ENCODE measurements around the gene DMKN. TPM values are rescaled to one million over a fixed set of nuclear protein-coding genes. Genes with fewer than 3 reads are reported as not detected.

DMKN gene
- polyA plus RNA-seq, 1 donor from 2014 or later = 1.1 TPM

GRCh38 chr19:35521124-35521743 is 7.8 kb upstream of the DMKN start:
- Mint-ChIP-seq H3K4me3 (no peak overlapping the region), H3K9me3 (peaks cover 0 to 5% (median 0%) of the 10 kb centered on the region in 3 donors), H3K27ac (no peak overlapping the region), H3K4me1 (no peaks in the 10 kb centered on the region), H3K36me3 (peaks cover 4% of the 10 kb centered on the region), H3K27me3 (peaks cover 8% of the 10 kb centered on the region)

DNA sequence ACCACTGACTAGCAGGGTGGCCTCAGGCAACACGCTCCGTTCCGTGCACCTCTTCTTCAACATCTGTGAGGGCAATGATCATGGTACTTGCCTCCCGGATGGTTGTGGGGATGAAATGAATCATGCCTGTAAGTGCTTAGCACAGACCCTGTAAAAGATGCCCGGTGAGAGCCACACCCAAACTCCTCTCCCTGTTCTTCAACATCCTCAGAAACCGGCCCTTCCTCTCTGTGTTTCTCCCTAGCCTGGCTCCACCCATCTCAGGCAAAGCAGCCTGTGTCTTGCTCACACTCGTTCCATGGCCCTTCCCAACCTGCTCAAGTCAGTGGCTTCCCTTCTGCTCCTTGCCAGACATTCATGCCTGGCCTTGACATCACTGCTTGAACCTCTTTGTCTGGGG is 5.8 kb upstream of the DMKN start:
- Mint-ChIP-seq H3K4me3 (no peak overlapping the region), H3K27ac (no peak overlapping the region), H3K36me3 (peaks cover 4% of the 10 kb centered on the region), H3K27me3 (peaks cover 7% of the 10 kb centered on the region), H3K9me3 (peaks cover 0 to 5% (median 0%) of the 10 kb centered on the region in 3 donors), H3K4me1 (no peaks in the 10 kb centered on the region)

- peak overlapping the region in 1 of 4 donors; percentile 32 for H3K4me3 Mint-ChIP-seq
- H3K27me3 Mint-ChIP-seq = peaks cover 7% of the 10 kb centered on the region
- H3K4me1 Mint-ChIP-seq = no peaks in the 10 kb centered on the region
- peaks cover 0 to 5% (median 0%) of the 10 kb centered on the region in 3 donors for H3K9me3 Mint-ChIP-seq
- H3K27ac Mint-ChIP-seq = no peak overlapping the region
- H3K36me3 Mint-ChIP-seq = peaks cover 4% of the 10 kb centered on the region
Observed at GRCh38 chr19:35518313-35518712, 4.9 kb upstream of the DMKN start.

DNA sequence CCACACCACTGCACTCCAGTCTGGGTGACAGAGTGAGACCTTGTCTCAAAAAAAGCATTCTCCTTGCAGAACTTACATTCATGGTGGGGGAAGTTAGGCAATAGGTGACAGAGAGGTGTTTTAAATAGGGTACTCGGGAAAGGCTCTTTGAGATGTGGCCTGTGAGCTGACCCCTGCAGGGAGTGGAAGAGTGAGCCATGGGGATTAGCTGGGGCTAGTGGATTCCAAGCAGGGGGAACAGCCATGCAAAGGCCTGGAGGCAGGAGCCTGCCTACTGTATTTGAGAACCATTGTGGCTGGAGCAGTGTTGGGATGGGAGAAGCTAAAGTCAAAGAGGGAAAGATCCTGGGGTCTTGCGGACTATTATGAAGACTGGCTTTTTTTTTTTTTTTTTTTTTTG is 3.9 kb upstream of the DMKN start:
- Mint-ChIP-seq H3K27ac (peak overlapping the region in 1 of 3 donors; percentile 13), H3K4me1 (no peaks in the 10 kb centered on the region), H3K4me3 (no peak overlapping the region), H3K27me3 (peaks cover 7% of the 10 kb centered on the region), H3K36me3 (peaks cover 4% of the 10 kb centered on the region), H3K9me3 (peaks cover 0 to 5% (median 0%) of the 10 kb centered on the region in 3 donors)

GRCh38 chr19:35516310-35516709 is 2.9 kb upstream of the DMKN start:
- Mint-ChIP-seq H3K4me3 (no peak overlapping the region), H3K4me1 (no peaks in the 10 kb centered on the region), H3K27ac (no peak overlapping the region), H3K9me3 (peaks cover 0 to 5% (median 0%) of the 10 kb centered on the region in 3 donors), H3K27me3 (peaks cover 9% of the 10 kb centered on the region), H3K36me3 (peaks cover 4% of the 10 kb centered on the region)

DNA sequence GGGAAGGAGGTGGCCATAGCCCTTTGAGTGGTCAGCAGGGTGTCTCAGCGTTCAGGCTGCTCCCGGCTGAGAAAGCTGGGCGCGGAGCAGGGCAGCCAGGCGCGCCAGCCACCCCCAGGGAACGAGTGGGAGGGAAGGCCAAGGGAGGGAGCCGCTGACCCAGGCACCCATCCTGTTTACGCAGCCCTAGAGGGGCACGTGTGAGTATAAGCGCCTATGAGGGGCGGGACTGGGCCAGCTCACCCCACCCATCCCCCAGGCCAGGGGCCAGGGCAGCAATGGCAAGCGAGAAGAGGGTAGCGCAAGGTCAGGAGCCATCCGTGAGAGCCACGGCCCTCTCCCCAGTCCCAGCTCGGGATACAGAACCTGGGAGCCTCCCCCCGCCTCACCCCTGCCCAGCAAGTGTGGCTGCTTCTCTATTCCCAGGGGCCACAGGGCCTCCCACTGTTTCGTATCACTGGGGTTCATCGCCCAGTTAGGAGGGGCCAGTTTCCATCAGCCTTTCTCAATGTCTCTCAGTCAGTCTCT is 897 bp upstream of the DMKN start:
- Mint-ChIP-seq H3K4me1 (peaks cover 3 to 8% (median 3%) of the 10 kb centered on the region in 3 donors), H3K4me3 (no peak overlapping the region), H3K36me3 (peaks cover 2% of the 10 kb centered on the region), H3K9me3 (peaks cover 0 to 2% (median 0%) of the 10 kb centered on the region in 3 donors), H3K27me3 (peaks cover 15% of the 10 kb centered on the region), H3K27ac (no peak overlapping the region)

DNA sequence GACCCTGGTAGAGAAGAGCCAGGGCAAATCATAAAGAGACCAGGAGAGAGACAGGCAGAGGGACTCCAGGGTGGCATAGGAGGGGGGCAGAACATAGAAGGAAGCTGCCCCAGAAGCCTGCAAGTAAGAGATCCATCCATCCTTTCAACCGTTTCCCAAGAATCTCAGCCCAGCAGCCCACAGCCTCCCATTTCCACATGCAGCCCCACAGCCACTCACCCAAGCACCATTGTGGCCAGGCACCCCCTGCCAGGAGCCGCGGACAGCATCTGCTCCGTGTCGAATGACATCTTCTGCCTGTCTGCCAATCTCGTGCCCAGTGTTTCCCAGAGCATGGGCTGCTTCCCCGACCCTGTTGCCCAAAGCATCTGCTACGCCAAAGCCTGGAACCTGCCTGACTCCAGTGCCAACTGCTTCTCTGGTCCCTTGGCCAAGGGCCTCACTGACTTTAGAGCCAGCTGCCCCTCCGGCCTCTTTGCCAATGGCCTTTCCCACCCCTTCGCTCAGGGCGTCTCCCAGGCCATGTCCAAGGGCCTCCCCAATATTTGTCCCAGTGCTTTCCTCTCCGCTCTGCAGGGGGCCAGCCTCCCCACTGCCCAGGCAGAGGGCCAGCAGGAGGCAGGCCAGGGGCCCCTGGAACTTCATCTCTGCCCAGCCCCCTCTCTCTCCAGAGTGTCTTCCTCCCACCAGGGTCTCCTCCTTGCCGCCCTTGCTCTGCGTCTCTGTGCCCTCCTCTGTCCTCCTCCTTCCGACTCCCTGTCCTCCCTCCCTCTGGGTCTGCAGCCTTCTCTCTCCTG is 420 bp downstream of the DMKN start:
- H3K4me1 Mint-ChIP-seq = peaks cover 3 to 10% (median 10%) of the 10 kb centered on the region in 3 donors
- H3K36me3 Mint-ChIP-seq = peaks cover 2% of the 10 kb centered on the region
- H3K4me3 Mint-ChIP-seq = no peak overlapping the region
- peak overlapping the region in 1 of 3 donors; percentile 27 for H3K27ac Mint-ChIP-seq
- peaks cover 0 to 2% (median 0%) of the 10 kb centered on the region in 3 donors for H3K9me3 Mint-ChIP-seq
- peaks cover 13% of the 10 kb centered on the region for H3K27me3 Mint-ChIP-seq

GRCh38 chr19:35511337-35511736 is 2.1 kb downstream of the DMKN start:
- Mint-ChIP-seq H3K36me3 (no peaks in the 10 kb centered on the region), H3K27me3 (peaks cover 18% of the 10 kb centered on the region), H3K9me3 (no peaks in the 10 kb centered on the region), H3K27ac (no peak overlapping the region), H3K4me3 (no peak overlapping the region), H3K4me1 (peaks cover 3 to 12% (median 11%) of the 10 kb centered on the region in 3 donors)

DNA sequence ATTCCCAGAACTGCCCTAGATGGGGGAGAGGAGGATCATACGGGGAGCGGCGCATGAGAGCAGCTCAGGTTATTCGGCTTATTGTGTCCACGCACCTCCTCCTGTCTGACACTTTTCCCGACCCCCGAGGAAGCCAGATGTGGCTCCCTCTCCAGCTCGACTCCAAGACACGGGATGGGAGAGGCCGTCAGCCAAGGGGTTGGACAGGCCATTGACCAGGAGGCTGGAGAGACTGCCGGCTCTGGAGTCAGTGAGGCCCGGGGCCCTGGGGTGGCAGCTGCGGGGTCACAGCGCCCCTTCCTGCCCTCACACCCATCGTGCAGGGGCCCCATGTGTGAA is 2.9 kb downstream of the DMKN start:
- Mint-ChIP-seq H3K9me3 (no peaks in the 10 kb centered on the region), H3K4me3 (peak overlapping the region; percentile 2 to 88 (median 77)), H3K27me3 (peaks cover 21% of the 10 kb centered on the region), H3K27ac (no peak overlapping the region), H3K36me3 (no peaks in the 10 kb centered on the region), H3K4me1 (peaks cover 3 to 12% (median 11%) of the 10 kb centered on the region in 3 donors)

GRCh38 chr19:35509861-35510625 is 3.4 kb downstream of the DMKN start:
- H3K27ac Mint-ChIP-seq = no peak overlapping the region
- peaks cover 3 to 12% (median 11%) of the 10 kb centered on the region in 3 donors for H3K4me1 Mint-ChIP-seq
- H3K9me3 Mint-ChIP-seq = no peaks in the 10 kb centered on the region
- no peaks in the 10 kb centered on the region for H3K36me3 Mint-ChIP-seq
- H3K27me3 Mint-ChIP-seq = peaks cover 25% of the 10 kb centered on the region
- peak overlapping the region; percentile 2 to 88 (median 77) for H3K4me3 Mint-ChIP-seq

- Mint-ChIP-seq H3K36me3 (no peaks in the 10 kb centered on the region), H3K27ac (no peak overlapping the region), H3K27me3 (peaks cover 25% of the 10 kb centered on the region), H3K9me3 (no peaks in the 10 kb centered on the region), H3K4me1 (peaks cover 3 to 12% (median 11%) of the 10 kb centered on the region in 3 donors), H3K4me3 (peak overlapping the region; percentile 2 to 88 (median 77))
Observed at GRCh38 chr19:35509018-35509652, 4.3 kb downstream of the DMKN start.

GRCh38 chr19:35508129-35508528 is 5.3 kb downstream of the DMKN start:
- H3K36me3 Mint-ChIP-seq = no peaks in the 10 kb centered on the region
- no peak overlapping the region for H3K27ac Mint-ChIP-seq
- H3K27me3 Mint-ChIP-seq = peaks cover 27% of the 10 kb centered on the region
- no peak overlapping the region for H3K4me3 Mint-ChIP-seq
- peaks cover 3 to 12% (median 11%) of the 10 kb centered on the region in 3 donors for H3K4me1 Mint-ChIP-seq
- H3K9me3 Mint-ChIP-seq = no peaks in the 10 kb centered on the region

DNA sequence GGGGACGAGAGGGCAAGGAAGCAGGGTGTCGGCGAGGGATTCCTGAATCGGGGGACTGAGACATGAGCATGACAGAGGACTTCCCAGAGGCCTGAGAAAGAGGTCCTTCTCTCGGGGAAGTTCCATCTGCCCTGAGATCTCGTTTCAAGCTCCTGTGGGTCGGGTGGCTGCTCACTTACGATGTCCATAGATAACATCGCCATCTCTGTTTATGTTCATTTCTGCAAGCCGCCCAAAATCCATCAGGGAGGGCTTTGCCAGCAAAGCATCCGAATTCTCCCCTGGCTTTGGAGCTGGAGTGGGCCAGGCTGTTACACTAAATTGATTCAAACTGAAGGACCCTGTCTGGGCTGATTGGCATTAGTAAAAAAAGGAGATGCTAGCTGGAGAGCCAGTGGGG is 5.9 kb downstream of the DMKN start:
- Mint-ChIP-seq H3K9me3 (no peaks in the 10 kb centered on the region), H3K36me3 (peaks cover 2% of the 10 kb centered on the region), H3K4me3 (no peak overlapping the region), H3K27ac (peak overlapping the region in 1 of 3 donors; percentile 5), H3K27me3 (peaks cover 27% of the 10 kb centered on the region), H3K4me1 (peaks cover 3 to 12% (median 11%) of the 10 kb centered on the region in 3 donors)

DNA sequence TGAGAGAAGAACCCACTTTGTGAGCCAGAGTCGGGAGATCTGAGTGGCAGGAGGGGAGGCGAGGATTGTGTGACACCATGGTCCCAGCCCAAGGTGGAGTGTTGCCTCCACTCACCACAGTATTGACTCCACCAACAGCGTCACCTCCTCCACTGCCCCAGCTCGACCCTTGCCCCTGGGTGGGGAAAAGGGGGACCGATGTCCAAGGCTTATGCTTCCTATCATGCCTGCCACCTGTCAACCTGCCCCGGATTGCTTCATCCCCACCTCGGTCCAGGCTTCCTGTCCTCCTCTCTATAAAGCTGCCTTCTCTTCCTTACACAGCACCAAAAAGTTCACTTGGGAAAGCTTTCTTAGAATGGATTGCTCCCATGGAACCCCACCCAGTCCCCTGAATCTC is 7.4 kb downstream of the DMKN start:
- no peak overlapping the region for H3K4me3 Mint-ChIP-seq
- H3K36me3 Mint-ChIP-seq = peaks cover 2% of the 10 kb centered on the region
- H3K9me3 Mint-ChIP-seq = no peaks in the 10 kb centered on the region
- no peak overlapping the region for H3K27ac Mint-ChIP-seq
- H3K27me3 Mint-ChIP-seq = peaks cover 30% of the 10 kb centered on the region
- peaks cover 3 to 12% (median 11%) of the 10 kb centered on the region in 3 donors for H3K4me1 Mint-ChIP-seq
